HG02852 (cell line): Measurements from ENCODE around the gene TAS2R20.
A peak's percentile ranks its signal among the peaks of the same experiment; 100 is the strongest.
"Not testable (repeated sequence)": the region's sequence is repeated elsewhere in the genome, so short reads cannot be mapped to it uniquely, and the experiment has no call there.

ENCODE experiments used
- ATAC-seq: cut with Tn5 transposase; IDR thresholded peaks from one replicate; pipeline ENCODE4 v1.9.1; 2021; ENCODE audit warnings: mild to moderate bottlenecking, moderate library complexity; ENCODE audit not compliant: unreplicated experiment

The TAS2R20 gene, protein sequence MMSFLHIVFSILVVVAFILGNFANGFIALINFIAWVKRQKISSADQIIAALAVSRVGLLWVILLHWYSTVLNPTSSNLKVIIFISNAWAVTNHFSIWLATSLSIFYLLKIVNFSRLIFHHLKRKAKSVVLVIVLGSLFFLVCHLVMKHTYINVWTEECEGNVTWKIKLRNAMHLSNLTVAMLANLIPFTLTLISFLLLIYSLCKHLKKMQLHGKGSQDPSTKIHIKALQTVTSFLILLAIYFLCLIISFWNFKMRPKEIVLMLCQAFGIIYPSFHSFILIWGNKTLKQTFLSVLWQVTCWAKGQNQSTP

DNA sequence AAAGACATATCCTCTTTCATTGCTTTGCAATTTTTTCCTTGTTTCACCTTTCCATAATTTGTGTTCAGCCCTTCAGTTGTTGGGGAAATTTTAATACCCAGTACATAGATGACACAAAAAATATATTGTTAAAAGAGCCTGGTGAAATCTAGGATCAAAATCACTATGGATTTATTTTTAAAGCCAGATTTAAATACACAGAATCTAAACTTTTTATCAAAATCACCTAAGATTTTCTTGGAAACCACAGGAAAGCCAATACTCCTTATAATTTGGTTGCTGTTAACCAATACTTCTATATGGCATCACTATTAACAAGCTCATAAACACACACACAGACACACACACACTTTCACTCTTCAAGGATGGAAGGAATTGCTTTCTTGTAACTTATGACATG lies at the start of gene TAS2R20:
TSS of gene TAS2R20 (minus strand) at position 101 of the 400 bp plus-strand sequence. CDS start 429 bp downstream, outside the sequence.
- no peak for ATAC-seq

DNA sequence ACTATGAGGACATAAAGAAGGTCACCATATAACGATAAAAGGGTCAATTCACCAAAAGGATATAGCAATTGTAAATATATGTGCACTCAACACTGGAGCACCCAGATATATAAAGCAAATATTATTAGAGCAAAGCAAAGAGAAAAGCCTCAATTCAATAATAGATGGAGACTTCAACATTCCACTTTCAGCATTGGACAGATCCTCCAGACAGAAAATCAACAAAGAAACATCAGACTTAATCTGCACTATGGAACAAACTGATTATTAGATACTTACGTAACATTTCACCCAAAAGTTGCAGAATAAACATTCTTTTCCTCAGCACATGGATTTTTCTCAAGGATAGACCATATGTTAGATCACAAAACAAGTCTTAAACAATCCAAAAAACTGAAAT lies 43.3 kb upstream of the TAS2R20 start:
- ATAC-seq, result not testable (repeated sequence)

DNA sequence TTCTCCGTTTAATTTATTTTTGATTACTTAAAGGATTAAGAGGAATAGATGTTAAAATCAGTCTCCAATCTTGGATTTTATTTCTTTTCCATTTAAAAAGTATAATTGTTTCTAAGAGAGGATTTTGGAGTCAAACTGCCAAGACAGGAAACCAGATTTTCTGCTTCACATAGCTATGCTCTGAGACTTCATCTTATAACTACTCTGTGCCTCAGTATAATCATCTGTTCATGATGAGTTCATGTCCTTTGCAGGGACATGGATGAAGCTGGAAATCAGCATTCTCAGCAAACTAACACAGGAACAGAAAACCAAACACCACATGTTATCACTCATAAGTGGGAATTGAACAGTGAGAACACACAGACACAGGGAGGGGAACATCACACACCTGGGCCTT lies 42.1 kb upstream of the TAS2R20 start:
- no peak for ATAC-seq

DNA sequence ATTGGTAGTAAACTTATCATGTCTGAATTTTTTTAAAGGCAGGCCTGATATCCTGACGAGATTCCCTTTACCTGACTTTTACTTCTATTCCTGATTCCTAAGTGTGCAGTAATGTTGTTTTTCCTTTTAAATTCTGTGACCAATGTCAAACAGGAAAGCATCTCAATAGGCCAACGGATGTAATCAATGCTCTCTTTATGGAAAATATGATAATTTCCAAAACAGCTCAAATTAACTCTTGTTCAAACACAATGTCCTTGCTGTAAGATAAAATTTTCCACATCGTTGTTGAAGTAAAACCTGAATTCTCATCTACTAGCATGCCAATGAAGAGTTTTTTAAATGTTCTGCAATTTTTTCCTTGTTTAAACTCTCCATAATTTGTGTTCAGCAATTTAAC lies 41.1 kb upstream of the TAS2R20 start:
- no peak for ATAC-seq

DNA sequence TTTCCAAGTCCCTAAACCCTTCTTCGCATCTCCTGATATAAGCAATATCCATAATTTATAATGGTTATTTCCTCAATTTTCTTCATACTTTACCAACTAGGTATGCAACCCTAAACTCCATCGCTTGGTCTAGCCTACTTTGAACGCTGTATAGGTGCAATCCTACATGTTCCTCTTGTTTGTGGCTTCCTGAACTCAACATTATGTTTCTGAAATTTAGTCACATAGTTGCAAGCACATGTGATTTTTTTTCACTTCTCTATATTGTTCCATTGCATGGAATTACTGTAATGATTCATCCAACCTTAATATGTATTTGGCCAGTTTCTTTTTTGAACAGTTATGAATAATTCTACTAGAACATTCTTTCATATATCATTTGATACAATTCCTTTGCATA lies 35.9 kb upstream of the TAS2R20 start:
- peak; percentile 79 for ATAC-seq

DNA sequence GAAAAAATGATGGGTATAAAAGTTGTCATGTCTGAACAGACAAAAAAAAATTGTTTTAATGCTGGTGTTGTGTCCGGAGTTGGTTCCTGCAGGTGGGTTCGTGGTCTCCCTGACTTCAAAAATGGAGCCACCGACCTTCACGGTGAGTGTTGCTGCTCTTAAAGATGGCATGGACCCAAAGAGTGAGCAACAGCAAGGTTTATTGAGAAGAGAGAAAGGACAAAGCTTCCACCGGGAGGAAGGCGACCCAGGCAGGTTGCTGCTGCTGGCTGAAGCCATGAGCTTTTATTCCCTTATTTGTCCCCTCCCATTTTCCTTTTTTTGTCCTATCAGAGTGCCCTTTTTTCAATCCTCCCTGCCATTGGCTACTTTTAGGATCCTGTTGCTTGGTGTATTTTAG lies 33.2 kb upstream of the TAS2R20 start, which contains the start of gene TAS2R31:
TSS of gene TAS2R31 (minus strand) at position 101 of the 400 bp plus-strand sequence. CDS start at position 29, 72 bp downstream.
- no peak for ATAC-seq

DNA sequence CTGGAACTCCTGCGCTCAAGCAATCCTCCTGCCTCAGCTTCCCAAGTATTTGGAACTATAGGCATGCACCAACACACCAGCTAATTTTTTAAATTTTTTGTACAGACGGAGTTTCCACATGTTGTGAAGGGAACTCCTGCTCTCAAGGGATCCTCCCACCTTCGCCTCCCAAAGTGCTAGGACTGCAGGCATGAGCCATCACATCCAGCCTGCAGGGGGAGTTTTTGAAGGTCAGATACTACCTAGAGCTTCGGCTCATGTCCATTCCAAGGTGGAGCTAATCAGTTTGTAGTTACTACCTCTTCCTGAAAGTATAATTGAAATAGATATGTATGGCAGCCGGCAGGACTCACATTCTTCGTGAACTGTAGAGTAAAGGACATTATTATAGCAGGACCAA lies 28.0 kb upstream of the TAS2R20 start:
- ATAC-seq, result no peak

DNA sequence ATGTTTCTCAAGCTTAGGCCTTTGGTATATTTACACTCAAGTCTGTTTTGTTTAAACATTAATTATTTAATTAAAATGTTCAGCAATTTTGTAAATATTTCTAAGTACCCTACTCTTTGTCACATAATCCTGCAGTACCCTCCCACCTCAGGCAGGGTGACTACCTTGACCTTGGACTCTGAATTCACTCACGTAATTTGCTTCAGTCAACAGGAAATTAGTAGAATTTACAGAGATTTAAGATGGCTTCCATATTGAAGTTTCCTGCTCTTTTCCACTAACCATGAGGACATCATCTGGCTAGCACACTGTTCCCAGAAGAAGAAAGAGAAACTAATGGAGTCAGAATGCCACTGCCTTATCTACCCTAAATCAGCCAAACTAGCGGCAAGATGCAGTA lies 25.3 kb upstream of the TAS2R20 start:
- no peak for ATAC-seq

DNA sequence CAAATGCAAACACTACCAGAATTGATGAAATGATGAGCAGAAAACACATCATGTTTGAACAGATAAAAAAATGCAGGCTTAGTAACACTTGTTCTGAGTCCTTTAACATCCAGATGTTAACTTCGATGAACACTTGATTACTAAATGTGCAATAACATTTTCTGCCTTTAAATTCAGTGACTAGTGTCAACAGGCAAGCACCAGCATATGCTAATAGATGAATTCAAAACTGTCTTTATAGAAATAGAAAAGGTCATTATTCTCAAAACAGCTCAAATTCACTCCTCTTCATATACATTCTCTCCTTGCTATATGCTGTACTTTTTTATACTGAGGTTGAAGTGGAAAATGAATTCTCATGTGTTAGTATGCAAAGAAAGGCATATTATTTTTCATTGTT lies 24.4 kb upstream of the TAS2R20 start, which contains the start of gene TAS2R19:
TSS of gene TAS2R19 (minus strand) at position 101 of the 400 bp plus-strand sequence. CDS start at position 52, 49 bp downstream.
- ATAC-seq, result no peak

DNA sequence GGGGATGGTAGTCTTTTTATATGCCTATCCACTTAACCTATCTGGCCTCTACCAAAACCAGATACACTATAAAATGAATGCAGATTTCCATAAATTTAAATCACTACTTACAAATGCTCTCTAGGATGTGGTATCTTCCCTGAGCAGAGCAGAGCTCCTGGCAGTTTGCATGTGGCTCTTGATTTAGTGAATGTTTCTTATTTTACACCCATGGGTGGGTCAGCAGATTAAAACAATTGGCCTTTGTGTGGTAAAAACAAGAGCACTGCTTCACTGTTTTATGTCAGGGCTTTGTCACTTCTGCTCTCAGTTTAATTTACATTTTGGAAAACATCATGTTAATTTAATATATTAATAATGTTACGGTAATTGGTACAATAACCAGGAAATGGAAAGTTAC lies 18.8 kb upstream of the TAS2R20 start:
- ATAC-seq, result no peak

DNA sequence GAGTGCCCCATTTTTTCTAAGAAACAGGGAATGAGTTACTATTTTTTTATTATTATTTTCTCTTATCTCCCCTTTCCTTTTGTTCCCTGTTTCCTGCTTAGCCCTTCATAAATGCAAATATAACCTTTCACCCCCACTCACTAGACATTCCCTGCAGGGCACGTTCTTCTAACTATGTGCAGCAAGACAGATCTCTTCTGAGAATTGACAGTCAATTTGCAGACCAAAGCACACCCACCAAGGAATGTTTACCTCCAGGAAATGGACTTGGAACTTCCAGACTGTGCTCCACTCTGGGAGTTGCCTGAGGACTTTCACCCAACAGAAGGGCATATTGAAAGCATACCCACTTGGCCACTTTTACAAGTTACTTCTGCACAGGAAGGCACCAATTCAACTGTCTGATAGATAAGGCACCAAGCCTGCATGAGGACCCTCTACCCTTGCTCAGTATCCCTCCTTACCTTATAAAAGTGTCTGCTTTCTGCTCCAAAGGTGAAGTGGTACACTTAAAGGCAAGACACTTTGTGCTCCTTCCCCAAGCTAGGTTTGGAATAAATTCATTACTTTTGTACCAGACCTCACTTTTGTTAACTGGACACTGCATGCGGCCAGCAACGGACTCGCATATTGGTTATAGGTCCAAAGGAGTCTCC lies 17.8 kb upstream of the TAS2R20 start:
- ATAC-seq, result no peak

DNA sequence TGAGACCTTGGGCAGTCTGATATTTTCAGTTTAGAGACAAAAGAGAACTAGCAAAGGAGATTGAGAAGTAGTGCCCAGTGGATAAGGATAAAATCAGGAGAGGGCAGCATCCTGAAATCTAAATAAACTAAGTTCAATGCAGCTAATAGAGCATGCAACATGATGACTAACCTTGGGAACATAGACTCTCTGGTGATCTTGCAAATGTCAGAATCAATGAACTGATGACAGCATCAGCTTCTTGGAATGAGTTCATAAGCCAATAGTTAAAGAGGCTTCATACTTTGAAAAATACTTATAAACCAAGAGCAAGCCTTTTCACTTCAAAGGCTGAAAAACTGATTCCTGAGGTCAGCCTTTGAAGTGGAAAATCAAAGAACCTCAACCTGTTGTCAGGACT lies 16.1 kb upstream of the TAS2R20 start:
- ATAC-seq, result no peak

DNA sequence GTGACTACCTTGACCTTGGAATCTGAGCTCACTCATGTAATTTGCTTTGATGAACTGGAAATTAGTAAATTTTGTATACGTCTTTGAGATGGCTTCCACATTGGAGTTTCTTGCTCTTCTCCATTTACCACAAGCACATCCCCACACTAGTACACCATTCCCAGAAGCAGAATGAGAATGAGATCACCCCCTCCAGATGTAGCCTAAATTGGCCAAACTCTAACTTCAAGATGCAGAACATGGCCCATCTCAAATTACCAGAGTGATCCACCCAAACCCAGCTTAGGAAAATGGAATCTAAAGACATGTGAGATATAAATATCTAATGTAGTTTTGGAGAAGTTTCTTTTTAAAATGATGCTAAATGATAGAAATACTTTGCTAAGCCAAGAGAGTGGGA lies 9.5 kb upstream of the TAS2R20 start:
- ATAC-seq, result no peak

DNA sequence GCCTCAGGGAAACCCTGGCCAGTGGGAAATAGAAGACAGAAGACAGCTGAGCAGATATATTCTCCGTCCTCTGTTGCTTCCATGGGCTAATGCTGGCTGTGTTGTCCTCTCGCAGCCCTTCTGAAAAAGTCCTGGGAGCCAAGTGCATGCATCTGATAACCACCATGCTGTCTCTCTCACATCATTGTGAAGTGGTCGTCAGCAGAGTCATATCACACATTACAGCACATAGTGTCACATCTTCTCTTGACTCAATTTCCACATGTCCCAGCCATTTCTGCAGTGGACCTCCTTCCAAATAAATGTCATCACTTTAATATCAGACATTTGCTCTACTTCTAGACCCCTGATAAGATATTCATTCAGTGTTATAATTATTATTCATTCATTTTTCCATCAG lies 3.8 kb downstream of the TAS2R20 start:
- no peak for ATAC-seq

DNA sequence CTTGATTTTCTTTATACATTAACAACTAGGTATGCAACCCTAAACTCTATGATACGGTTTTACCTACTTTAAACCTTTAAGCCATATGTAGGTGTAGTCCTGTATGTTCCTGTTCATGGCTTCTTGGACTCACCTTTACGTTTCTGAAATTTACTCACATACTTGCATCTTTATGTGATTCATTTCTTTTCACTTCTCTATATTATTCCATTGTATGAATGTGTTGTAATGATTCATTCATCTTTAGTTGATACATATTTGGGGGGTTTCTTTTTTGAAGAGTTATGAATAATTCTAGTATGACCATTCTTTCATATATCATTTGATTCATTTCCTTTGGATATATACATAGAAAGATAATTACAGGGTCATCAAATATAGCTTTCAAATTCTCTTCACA lies 9.0 kb downstream of the TAS2R20 start:
- no peak for ATAC-seq

DNA sequence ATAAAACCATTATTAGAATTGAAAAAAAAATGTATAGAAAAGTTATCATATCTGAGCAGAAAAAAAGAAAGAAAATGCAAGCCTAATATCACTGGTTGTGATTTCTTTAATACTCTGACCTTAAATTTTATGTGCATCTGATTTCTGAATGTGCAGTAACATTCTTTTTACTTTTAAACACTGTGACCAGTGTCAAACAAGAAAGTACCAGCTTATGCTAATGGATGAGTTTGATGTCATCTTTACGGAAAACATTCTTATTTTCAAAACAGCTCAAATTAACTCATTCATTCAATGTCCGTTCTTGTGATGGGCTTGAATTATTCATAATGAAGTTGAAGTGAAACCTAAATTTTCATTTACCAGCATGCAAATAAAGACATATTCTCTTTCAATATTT lies 11.3 kb downstream of the TAS2R20 start, which contains the start of gene TAS2R50:
TSS of gene TAS2R50 (minus strand) at position 101 of the 400 bp plus-strand sequence. CDS start at position 49, 52 bp downstream.
- ATAC-seq, result no peak

DNA sequence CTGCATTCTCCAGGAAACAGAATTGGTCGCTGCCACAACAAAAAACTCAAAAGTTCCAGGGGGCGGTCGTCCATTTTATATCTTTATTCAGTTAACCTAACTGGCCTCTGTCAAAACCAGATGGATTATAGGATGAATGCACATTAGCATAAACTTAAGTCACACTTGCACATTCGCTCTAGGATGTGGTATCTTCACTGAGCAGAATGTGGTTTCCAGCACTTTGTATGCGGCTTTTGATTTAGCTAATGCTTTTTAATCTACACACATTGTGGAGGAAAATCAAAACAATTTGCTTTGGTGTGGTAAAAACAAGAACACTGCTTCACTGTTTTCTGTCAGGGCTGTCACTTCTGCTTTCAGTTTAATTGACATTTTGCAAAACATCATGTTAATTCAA lies 15.9 kb downstream of the TAS2R20 start:
- ATAC-seq, result no peak

DNA sequence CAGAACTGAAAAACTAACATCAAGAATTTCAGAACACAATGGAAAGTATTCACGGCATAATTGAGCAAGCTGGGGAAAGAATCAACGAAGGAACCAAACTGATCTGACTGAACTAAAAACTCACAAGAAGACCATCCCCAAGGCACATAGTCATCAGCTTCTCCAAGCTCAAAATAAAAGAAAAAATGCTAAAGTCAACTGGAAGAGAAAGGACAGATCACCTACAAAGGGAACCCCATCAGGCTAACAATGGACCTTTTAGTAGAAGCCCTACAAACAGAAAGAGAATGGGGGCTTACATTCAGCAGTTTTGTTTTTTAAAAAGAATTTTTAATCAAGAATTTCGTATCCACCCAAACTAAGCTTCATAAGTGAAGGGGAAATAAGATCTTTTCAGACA lies 23.1 kb downstream of the TAS2R20 start:
- no peak for ATAC-seq

DNA sequence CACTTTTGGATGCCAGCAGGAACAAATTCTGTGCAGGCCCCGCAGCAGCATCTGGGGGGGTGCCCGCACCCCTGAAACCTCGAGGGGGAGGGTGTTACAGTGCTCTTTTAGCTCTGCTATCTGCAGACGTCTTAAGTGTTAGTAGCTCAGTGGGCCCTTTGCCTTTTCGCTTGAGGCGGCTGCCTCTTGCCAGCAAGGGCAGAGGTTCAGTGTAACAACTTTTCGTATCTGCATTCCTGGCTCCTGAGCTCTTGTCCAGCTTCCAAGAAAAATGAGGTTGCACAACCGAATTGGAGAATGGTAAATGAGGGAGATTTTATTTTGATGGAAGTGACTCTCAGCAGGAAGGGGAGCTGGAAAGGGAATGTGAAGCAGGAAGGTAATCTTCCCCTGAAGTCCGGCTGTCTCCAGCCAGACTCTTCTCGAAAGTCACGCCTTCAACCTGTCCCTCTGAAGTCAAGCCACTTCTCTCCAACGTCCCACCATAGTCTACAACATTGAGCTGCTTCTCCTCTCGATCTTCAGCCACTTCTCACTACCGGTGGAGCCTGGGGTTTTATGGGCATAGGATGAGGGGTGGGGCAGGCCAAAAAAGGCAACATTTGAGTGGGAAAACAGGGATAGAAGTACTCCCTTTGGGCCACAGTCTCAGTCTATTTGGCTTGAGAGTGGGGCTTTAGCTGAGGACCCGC lies 29.2 kb downstream of the TAS2R20 start:
- ATAC-seq, result no peak

DNA sequence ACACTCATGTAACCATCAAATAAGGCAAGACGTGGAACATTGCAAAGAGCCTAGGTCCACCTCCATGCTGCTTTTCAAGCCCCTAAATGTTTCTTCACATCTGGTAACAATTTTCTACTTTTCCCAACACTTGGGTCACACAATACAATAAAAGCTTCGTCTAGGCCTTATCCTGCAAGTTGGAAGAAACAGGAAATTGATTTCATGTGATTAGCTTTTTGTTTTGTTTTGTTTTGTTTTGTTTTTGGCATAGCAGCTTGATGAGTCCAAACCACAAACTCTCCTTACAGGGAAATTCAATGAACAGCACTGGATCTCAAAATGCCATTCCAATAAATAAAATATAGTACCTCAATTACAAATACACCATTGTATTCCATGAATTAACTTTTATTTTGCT lies 30.7 kb downstream of the TAS2R20 start:
- no peak for ATAC-seq

DNA sequence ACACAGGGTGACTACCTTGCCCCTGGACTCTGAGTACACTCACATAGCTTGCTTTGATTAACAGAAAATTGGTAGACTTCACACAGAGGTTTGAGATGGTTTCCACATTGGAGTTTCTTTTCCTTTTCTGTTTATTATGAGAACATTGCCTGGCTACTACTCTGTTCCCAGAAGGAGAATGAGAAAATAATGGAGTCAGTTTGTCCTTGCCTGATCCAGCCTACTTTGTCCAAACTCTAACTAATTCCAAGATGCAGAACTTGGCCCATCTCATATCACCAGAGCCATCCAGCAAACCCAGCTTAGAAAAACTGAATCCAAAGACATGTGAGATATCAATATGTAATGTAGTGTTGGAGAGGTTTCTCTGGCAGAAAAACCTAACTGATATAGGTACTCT lies 31.8 kb downstream of the TAS2R20 start:
- no peak for ATAC-seq

DNA sequence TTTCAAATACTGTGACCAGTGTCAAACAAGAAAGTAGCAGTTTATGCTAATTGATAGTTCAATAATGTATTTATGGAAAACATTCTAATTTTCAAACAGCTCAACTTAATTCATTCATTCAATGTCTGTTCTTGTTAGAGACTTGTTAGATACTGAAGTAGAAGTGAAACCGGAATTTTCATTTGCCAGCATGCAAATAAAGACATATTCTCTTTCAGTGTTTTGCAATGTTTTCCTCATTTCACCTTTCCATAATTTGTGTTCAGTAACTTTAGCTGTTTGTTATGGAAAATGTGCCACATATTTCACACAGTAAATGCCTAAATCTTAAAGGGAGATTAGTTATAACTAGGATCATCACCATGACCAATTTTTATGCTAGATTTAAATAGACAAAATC lies 32.6 kb downstream of the TAS2R20 start:
- ATAC-seq, result no peak
